Activated effector memory CD4-positive, alpha-beta T cell treated with anti-CD3 and anti-CD28 coated beads, Interleukin-2, amount 50 U/mL, for 16 hours (primary cell): ENCODE results near the gene SPTLC3.

Experiments used
- DNase-seq: peaks from one replicate; pipeline ENCODE4 v3.0.0-alpha.2; 2020

Gene SPTLC3

DNA sequence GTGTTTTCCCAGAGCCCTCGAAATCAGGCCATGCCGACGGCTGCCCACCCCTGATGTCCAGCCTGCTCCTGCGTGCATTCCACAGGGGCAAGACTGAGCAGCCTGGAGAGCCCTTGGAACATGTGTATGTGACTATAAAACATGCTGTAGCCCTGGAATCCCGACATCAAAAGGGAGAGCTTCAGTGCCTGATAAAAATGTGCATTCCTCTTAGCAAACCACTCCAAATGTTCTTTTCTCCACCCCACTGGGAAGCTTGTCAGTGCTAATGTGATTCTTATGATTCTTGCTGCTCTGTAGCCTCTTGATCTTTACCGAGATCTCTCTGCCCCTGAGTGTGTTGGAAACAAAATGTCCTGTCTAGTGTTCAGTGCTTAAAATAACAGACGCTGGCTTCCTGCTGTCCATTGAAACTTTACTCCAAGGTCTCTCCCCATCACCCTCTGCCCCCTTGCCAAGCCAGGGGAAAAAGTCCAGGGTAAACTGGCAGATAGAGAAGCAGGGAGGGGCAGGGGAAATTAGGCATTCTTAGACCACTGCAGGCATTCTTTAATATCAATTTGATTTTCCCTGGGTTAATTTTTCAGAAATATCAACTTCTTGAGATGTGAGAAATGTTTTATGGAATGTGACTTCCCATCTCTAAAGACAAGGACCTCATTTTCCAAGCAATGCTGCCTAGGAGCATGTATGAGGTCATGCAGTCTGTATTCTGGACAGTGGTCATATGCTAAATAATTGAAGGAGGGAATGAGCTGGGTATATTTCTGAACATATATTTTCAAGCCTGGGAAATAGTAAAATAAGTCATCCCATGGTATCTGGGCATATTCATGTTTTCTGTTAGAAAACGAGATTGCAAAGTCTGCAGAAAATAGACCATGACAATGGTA is 138.5 kb downstream of the SPTLC3 start:
- DNase-seq, result no peak

DNA sequence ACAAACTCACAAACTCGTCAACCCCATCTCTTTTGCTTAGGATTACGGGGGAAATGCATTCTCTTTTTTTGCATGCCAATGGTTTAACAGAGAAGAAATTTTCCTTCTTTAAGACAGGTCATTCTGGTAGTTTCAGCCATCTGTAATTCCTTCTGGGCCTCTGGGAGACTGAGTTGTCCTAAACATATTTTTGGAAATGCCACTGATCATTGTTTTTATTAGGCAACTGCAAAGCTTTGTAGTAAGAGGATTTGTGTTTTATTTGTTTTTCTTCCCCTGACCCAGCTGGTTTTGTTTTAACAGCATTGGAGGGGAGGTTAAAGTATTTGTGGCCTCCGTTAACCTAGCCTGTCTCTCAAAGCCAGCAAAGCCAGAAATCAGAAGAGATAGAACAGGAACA is 139.2 kb downstream of the SPTLC3 start:
- no peak for DNase-seq

DNA sequence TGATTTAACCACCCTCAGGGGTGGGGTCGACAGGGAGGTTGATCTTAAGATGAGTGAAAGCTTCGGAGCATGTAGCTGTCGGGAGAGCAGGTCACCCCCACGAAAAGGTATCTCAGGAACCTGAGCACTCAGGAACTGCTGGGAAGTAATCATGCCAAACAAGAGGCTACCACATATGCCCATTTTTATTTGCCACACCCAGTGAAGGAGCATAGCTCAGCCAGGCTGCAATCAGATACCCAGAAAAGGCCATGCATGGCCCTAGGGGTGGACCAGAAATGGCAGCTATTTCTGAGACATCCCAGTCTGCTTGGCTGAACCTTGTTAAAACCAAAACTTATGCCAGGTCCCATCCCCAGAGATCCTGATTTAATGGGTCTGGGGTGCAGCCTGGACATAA is 139.6 kb downstream of the SPTLC3 start:
- no peak for DNase-seq

DNA sequence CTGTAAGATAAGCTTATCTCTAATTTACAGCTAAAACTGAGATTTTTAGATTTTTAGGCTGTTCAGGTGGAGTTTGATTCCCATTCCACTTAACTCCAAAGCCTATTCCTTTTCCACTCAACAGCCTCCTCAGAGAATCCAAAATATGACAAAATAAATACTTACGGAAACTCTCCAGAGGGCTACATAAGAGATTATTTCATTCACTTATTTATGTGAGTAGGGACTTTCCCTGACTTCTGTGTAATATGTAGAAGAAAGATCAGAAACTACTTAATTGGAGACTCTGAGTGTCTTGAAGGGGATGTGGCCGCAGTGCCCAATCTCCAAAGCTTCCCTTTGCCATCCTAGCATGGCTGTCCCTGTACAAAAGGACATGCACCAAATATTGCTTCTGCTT is 140.2 kb downstream of the SPTLC3 start:
- DNase-seq, result no peak

DNA sequence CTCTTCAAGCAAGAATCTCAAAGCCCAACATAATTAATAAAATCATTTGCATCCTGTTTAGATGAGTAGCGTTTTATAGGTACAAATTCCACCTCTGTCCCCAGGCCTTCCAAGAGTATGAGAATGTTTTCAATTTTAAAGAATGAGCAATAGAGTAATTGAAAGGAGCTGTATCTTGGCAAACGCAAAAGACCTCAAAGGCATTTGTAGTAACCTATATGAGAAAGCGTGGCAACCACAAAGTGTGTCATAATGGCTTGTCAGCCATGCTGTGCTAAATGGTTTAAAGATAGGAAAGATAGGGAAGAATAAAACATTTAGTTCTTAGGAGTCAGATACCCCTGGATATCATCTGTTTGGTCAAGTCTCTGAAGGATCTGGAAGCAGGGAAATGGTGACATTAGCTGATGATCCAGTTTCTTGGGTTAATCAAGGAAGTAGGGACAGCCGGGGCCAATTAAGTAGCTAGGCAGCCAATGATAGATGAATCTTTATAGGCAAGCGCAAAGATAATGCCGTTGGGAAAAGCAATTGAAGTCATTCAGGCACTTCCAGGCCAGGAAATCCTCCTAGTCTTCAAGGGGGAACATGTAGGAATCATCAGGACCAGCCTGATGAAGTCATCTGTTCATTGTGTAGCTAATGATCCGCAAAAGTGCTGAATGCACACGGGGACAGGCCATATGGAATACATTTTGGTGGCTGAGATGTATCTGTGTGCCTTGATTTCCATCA is 140.8 kb downstream of the SPTLC3 start:
- DNase-seq, result no peak

DNA sequence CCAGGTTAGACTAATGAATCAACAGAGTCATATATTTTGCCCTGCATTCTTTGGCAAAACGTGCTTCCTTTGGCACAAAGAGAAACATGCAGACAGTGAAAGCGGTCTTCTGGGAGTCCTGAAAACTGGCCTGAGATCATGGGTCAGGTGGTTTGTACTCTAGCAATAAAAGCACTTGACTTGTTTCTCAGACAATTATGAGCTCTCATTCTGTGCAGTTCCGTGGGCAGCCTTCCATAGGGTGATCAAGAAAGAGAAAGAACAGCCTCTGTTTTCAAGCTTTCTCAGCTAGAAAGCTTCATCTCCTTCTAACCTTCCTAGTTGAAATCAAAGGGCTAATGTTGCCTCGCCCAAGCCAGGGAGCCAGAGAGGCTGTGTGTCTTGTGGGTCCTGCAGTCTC is 149.6 kb downstream of the SPTLC3 start:
- no peak for DNase-seq

DNA sequence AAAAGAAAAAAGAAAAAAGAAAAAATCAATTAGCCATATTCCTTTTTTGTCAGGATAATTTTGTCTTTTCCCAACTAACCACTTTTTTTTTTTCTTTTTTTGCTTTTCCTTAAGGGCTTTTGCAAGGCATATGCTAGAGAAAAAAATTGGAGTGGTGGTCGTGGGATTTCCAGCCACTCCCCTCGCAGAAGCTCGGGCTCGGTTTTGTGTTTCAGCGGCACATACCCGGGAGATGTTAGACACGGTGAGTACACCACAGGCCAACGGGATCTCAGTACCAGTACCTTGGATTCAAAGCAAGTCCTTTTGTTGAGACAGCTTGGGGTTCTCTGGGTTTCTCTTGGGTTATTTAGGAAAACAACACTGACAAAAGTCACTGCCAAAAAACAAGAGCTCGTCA is 151.1 kb downstream of the SPTLC3 start:
- DNase-seq, result no peak

DNA sequence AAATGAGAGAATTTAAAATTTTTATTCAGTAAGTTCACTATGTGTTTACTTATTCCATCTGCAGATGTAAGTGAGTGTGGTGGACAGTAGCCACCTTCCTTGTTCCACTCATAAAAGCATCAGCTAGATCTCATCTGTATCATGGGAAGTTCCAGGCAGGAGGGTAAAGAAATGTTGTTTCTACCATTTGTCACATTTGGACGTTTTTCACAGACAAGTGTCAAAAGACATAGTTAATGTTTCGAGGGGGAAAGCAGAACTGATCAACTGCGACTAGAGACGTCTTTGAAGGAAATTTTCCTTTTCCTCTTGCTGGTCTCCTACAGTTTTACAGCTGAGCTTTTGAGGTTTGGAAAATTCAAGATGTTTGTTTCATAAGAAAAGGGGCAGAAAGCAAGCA is 156.4 kb downstream of the SPTLC3 start:
- no peak for DNase-seq

DNA sequence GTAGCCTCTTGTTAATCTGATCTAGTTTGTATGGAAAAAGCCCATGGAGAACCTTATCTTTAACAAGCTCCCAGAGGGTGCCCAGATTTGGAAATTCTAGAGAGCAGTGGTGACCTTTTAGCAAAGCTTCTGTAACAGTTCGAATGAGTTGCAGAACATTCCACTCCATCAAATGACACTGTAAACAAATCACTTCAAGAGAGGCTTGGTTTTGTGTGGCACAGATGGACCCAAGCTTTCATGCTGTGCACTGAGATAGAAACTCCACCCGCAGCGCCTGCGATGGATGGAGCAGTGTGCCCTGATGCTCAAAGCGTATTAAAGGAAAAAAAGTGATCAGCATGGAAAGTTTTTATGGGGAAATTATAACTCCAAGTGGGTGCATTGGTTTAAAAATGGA is 157.2 kb downstream of the SPTLC3 start:
- no peak for DNase-seq

DNA sequence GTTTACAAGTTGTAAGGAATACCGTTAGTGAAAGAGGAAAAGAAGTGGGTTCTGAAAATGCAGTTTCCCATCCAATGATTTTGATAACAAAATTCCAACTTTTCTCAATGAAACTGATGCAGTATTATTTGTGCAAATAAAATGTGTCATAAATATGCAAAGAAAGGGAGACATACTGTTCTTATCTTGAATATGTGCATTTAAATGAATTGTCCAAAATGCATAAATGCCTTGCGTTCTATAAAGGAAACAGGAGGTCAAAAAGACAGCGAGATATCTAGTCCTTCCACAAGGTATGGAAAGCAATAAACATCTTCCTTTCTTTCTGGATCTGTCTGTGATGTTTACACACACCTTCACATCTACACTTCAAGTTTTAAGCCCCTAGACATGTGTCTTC is 157.7 kb downstream of the SPTLC3 start:
- no peak for DNase-seq

DNA sequence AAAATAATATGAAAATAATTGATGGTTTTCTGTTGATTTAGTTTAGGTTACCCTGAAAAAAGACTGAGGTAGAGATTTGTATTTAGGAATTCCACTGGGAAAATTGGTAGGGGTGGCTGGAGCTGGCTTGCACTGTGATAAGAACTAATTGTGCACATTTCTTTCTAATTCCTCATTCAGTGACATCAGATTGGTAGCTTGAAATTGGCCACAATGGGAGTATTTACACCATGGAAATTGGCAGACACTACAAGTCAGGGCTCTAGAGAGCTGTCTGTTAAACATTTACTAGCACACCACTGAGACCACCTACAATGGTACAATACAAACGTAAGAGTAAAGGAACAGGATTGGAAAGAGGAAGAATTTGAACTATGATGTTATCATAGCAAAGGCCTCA is 160.3 kb downstream of the SPTLC3 start:
- DNase-seq, result no peak

DNA sequence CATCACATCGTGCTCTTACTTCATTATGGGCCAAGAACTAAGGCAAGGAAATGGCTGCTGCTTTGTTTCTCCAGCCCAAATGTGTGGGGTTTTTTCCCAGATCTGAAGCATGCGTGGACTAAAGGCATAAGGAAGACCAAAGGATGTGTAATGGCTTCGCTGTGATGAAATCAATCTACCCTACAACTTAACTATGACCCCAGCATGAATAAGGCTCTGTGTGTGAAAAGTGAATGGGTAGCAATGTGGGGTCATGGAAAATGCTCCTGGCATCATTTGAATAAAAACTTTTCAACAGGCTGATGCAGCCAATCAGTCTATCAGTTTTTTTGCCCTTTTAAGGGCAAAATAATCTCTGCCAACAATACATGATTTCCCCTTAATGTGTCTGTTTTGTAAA is 162.0 kb downstream of the SPTLC3 start:
- DNase-seq, result no peak

DNA sequence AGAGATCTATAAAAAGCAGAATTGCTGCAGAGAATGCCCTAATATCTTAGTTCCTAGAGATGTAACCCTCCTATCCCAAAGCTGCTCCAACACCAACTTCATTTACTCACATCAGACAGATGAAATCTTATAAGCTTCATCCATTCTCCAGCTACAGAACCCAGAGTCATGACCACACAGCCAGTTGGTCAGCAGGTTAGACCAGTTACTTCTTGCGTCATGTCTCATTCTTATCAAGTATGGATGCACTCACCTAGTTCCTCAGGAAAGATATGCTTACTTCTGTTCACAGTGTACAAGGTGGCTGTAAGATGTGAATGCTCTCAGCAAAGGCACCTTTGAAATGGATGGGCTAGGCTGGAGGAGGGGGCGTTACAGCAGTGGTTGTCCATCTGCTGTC is 164.4 kb downstream of the SPTLC3 start:
- DNase-seq, result no peak

DNA sequence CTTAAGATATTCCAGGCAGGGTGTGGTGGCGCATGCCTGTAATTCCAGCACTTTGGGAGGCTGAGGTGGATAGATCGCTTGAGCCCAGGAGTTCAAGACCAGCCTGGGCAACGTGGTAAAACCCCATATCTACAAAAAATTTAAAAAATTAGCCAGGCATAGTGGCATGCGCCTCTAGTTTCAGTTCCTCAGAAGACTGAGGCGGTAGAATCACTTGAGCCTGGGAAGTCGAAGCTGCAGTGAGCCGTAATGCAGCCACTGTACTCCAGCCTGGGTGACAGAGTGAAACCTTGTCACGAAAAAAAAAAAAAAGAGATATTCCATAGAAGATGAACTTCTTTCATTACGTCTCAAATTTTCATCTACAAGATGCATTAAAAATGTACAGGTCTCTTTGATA is 165.6 kb downstream of the SPTLC3 start:
- no peak for DNase-seq

DNA sequence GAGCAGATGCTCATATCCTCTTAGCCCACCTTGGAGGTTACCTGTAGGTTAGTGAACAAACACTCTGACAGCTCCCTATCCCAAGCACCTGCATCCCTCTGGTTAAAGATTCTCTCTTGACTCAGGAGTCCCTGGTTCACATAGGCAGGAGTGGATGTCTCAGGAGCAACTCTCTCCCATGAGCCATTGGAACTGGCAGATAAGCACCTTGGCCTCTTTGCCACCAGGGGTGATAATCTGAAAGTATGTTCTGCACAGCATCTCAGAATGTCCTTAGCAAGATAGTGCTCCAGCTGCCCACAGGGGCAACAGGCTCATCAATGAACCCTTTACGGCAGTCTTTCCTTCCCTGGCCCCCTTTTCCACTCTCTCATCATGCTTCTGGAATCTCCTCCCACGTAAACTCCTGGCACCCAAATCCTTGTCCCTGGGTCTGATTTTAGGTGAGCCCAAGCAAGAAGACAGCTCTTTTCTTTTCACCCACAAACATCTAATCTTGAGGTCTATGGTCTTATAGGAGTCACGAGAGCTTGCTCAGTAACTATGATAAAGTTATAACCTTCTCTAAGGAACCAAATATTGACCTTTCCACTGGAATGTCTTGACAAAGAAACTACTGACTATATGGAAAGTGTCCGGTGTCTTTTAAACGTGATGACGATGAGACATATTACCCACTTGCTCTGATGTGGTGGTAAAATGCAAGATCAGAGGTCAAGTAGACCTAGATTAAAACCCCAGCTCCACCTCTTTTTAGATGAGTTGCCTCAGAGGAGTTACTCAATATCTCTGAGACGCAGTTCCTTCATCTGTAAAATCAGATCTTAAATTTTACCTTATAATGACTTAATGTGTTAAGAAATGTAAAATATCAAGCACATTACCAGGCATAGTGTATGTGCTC is 172.5 kb downstream of the SPTLC3 start:
- no peak for DNase-seq

DNA sequence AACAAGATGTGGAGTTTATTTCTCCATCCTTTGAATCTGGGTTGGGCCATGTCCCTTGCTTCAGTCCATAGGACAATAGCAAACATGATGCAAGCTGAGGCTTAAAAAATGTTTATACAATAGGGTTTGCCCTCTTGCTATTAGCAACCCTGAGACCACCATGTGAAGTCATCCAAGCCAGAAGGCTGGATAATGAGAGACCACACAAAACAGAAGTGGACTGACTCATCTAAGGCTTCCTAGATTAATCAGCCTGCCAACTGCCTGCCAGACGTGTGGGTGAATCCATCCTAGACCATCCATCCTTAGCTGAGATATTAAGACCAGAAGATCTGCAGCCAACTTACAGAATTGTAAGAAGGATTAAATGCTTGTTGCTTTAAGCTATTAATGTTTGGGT is 174.2 kb downstream of the SPTLC3 start:
- no peak for DNase-seq

DNA sequence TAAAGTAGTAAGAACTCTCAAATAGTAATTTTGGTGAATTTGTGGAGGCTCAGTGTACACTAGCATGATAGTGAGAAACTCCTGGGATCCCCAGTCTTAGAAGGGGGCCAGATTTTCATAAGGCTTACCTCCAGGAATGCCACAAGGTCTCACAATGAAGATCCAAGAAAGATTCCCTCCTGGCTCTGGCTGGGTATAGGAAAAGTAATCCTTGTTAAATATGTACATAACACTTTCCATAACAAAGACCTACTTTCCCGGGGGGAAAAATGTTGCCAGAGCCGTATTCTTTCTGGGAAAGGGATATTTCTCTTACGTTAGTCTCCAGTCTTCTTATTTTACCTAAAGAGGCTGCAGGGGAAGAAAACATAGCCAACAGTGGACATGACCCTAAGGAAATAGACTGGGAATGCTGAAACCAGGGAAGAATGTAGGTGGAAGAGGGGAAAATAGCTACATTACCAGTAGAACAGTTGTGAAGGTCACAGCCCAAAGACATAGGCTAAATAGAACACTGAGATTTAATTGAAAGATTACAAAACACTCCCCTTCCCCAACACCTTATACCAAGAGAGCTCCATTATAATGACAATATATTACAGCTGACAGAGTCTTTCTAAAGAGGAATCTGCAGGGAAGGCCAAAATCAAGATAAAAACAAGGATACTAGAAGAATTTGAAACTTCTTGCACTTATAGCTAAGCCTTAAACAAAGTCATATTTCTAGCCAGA is 177.4 kb downstream of the SPTLC3 start:
- no peak for DNase-seq

DNA sequence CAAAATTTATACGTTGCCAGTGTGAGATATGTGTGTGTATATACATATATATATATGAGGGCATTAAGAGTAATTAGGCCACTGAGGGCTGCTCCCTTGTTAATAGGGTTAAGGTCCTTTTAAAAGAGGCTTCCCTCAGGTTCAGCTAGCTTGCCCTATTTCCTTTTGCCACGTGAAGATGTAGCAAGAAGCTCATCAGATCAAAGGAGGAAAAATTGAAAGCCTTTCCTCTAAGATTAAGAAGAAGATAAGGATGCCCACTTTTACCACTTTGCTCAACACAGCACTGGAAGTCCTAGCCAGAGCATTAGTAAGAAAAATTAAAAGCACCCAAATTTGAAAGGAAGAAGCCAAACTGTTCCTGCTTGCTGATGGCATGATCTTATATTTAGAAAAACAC is 179.1 kb downstream of the SPTLC3 start:
- no peak for DNase-seq

DNA sequence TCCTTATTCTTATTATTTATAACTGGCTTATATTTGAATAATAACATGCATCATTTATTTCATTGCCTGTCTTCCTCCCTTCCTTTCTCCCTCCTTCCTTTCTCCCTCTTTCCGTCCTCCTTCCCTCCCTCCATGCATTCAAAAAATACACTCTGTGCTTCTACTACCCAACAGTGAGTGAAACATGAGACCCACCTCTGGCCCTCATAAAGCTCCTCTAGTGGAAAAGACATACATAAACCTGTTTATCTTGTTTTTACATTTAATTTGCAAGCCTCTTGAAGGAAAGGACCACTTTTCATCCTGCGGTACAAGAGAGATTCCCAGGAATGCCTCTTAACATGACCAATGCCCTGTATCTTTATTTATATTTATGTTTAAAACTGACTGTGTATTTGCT is 190.5 kb downstream of the SPTLC3 start:
- no peak for DNase-seq

DNA sequence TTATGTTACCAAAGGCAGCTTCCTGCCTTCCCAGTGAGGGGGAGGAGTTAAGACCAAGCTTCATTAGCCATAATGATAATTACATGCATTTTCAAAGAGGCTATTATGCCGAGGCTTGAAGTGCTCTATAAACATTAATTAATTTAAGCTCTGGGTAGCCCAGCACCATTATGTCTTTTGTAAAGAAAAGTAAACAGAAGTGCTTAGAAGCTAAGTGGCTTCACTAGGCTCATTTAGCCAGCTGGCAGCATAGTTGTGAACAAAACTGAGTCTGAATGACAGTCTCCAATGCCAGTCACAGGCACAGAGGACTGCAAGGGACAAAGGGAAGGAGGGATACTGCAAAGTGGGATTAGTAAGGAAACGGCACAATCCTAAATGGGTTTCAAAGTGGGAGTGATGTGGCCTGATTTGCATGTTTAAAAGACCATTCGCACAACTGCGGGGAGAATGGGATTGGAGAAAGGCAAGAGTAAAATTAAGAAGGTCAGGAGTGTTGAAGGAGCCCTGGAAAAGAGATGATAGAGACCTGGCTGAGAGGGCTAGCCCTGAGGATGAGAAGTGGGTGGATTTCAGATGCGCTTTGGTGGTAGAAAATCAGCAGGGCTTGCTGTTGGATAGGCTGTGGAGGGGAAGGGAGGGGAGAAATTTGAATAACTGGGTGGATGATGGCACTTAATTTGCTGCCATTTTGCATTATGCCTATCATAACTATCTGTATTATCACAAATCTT is 192.2 kb downstream of the SPTLC3 start:
- DNase-seq, result no peak

DNA sequence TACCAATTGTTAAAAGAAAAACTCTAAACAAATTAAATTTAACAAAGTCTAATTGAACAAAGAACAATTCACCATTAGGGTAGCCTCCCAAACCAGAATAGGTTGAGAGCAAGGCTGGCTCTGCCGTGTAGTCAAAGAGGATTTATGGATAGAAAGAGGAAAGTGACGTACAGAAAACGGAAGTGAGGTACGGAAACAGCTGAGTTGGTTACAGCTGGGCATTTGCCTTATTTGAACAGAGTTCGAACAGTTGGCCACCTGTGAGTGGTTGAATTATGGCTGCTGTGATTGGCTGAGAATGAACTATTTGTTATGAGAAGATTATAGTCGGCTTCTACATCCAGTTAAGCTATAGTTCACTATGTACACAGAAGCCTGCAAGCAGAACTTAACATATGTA is 193.8 kb downstream of the SPTLC3 start:
- no peak for DNase-seq

DNA sequence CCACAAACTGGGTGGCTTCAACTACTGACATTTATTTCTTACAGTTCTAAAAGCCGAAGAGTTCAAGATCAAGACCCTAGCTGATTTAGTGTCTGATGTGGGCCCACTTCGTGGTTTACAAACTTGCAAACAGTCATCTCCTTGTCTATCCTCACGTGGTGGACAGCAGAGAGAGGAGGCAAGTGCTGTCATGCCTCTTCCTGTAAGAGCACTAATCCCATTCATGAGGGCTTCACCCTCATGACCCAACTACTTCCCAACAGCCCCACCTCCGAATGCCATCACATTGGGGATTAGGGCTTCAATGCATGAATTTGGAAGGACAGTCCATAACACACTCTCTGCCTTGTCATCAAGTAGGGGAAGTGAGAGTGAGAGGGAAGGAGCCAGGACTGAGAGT is 196.7 kb downstream of the SPTLC3 start:
- no peak for DNase-seq
